Ovary (tissue), 9 donors: ENCODE results near the gene GRK3. TPM values are rescaled to one million over a fixed set of nuclear protein-coding genes. Genes with fewer than 3 reads are reported as not detected.

Experiments used
- DNase-seq, 5 donors: peaks; one replicate each; pipeline ENCODE4 v3.0.0-alpha.2; 2019 to 2020
- H3K27ac ChIP-seq, 2 donors: fragments of 200-600 bp; one replicate each; pipeline versions ENCODE4 v1.5.1 to v1.8.0; 2019 to 2022
- H3K27me3 ChIP-seq: fragments of 200-600 bp; one replicate; pipeline ENCODE4 v1.8.0; 2022
- H3K36me3 ChIP-seq: fragments of 200-600 bp; sonication (generic); one replicate; pipeline ENCODE4 v1.5.1; 2019
- H3K4me1 ChIP-seq: one replicate; pipeline ENCODE4 v1.8.1; 2013; ENCODE audit warnings: mild to moderate bottlenecking, moderate library complexity; ENCODE audit not compliant: insufficient read depth
- H3K4me3 ChIP-seq: fragments of 200-600 bp; sonication (generic); one replicate; pipeline ENCODE4 v1.5.1; 2017
- H3K9me3 ChIP-seq, 2 donors: fragments of 200-600 bp in 1 of 2; sonication (generic) in 1 of 2; one replicate each; pipeline versions ENCODE4 v1.5.1 to v1.8.1; 2013 to 2019; ENCODE audit warnings: mild to moderate bottlenecking in 1 of 2, moderate library complexity in 1 of 2
- CTCF ChIP-seq, 3 donors: fragments of 450-650 bp in 2 of 3; fragments of 200-600 bp in 1 of 3; IDR thresholded peaks; one replicate each; pipeline versions ENCODE4 v1.5.1 to v1.8.0; 2016 to 2022; ENCODE audit warnings: antibody characterized with exemption in 3 of 3, mild to moderate bottlenecking in 1 of 3
- EP300 ChIP-seq: sonication (generic); formaldehyde crosslinking; IDR thresholded peaks from one replicate; pipeline ENCODE4 v1.6.1; 2017; ENCODE audit warnings: antibody characterized with exemption
- POLR2A ChIP-seq: fragments of 450-650 bp; IDR thresholded peaks from one replicate; pipeline ENCODE4 v1.6.1; 2017; ENCODE audit warnings: antibody characterized with exemption, mild to moderate bottlenecking, moderate library complexity
- WGBS, 3 donors: extraction: QIAGEN DNeasy Blood & Tissue Kit in 1 of 3; methylation state at CpG; one replicate each; pipeline versions ENCODE4 v1.1.5 to v1.1.7; 2013 to 2017; 5-methylcytosine and 5-hydroxymethylcytosine counted together
- intact Hi-C, 4 donors: fragments of 100-400 bp; cut with DNase I; formaldehyde crosslinking; loops; one replicate each; pipeline versions ENCODE4 v1.11.0 to v1.15.1; 2022 to 2023
- polyA plus RNA-seq, 2 donors: library from polyadenylated mRNA; stranded (reverse); fragments of 200-250 nt in 1 of 2; fragments of 350-450 nt in 1 of 2; fragmentation: Illumina TruSeq in 1 of 2; extraction: RNeasy Lipid Tissue Mini Kit (QIAGEN cat#74804) in 1 of 2; gene quantifications; one replicate each; pipeline ENCODE4 v1.2.3, GENCODE V29; 2013 to 2014
- total RNA-seq, 7 donors: library from RNA; depleted of rRNA in 2 of 7; stranded (reverse); fragments of >200 nt in 2 of 7; fragmentation: NEBNext Ultra II Directional in 3 of 7; extraction: Animal tissue kit (Norgen Biotek cat#: 25700) in 3 of 7; gene quantifications; one replicate each; pipeline versions ENCODE4 v1.1.0 to v1.2.4, GENCODE V29; 2016 to 2023
- donor health status: DM: no; HTN: no; CAD: no; lungs with moderate emphysema.
- donor health status: DM: no; HTN: no; CAD: no.
- donor health status: Bipolar disorder and iron deficiency.
- donor health status: DM: yes; HTN: yes; CAD: no.
- donor health status: DM: no; HTN: no; CAD: no.
- donor health status: DM: yes; HTN: yes; CAD: no.

Gene GRK3
- total and polyA plus RNA-seq, 9 donors: 1.0 to 14.8 (median 9.4) TPM

- 75 to 90% (median 88%) methylated on average over 4 of the region's 4 CpGs for WGBS, 3 donors
- H3K4me1 ChIP-seq: no peaks in the 10 kb centered on the region
- H3K27me3 ChIP-seq: no peaks in the 10 kb centered on the region
- no peak overlapping the region for H3K4me3 ChIP-seq
- no peak for TF ChIP-seq CTCF (IDR thresholded peaks at IDR 0.05)
- TF ChIP-seq POLR2A: no peak
- no peak for TF ChIP-seq EP300
- H3K27ac ChIP-seq: no peak overlapping the region
- intact Hi-C loops: no loop called here
- no peaks in the 10 kb centered on the region for H3K9me3 ChIP-seq
- DNase-seq: no peak
- H3K36me3 ChIP-seq: no peaks in the 10 kb centered on the region
Measured at GRCh38 chr22:25626624-25626990, 62.1 kb downstream of the GRK3 start.

GRCh38 chr22:25627271-25627852 lies 62.9 kb downstream of the GRK3 start:
- WGBS, 3 donors: 47 to 50% (median 49%) methylated on average over 4 of the region's 4 CpGs
- no peaks in the 10 kb centered on the region for H3K9me3 ChIP-seq
- H3K27me3 ChIP-seq: no peaks in the 10 kb centered on the region
- no peak overlapping the region for H3K27ac ChIP-seq
- no peaks in the 10 kb centered on the region for H3K4me1 ChIP-seq
- TF ChIP-seq EP300 (no peak), POLR2A (no peak), CTCF (IDR thresholded peaks at IDR 0.05) (no peak)
- H3K36me3 ChIP-seq: no peaks in the 10 kb centered on the region
- no peak for DNase-seq
- no peak overlapping the region for H3K4me3 ChIP-seq
- intact Hi-C loops: no loop called here

GRCh38 chr22:25628494-25628893 lies 64.0 kb downstream of the GRK3 start:
- WGBS, 3 donors: 31 to 44% (median 36%) methylated on average over 3 of the region's 3 CpGs
- H3K27ac ChIP-seq: no peak overlapping the region
- no peak for TF ChIP-seq CTCF (IDR thresholded peaks at IDR 0.05)
- no peak for TF ChIP-seq EP300
- TF ChIP-seq POLR2A: no peak

GRCh38 chr22:25629613-25630012 lies 65.1 kb downstream of the GRK3 start:
- intact Hi-C loops: no loop called here
- Histone ChIP-seq H3K4me1 (no peaks in the 10 kb centered on the region), H3K9me3 (no peaks in the 10 kb centered on the region), H3K4me3 (no peak overlapping the region), H3K36me3 (no peaks in the 10 kb centered on the region), H3K27ac (no peak overlapping the region), H3K27me3 (no peaks in the 10 kb centered on the region)
- 80 to 86% (median 84%) methylated on average over 2 of the region's 2 CpGs for WGBS, 3 donors
- TF ChIP-seq POLR2A: no peak
- TF ChIP-seq EP300: no peak
- DNase-seq: no peak

More at GRCh38 chr22:25628494-25628893, 64.0 kb downstream of the GRK3 start:
- H3K4me3 ChIP-seq: no peak overlapping the region
- no peaks in the 10 kb centered on the region for H3K9me3 ChIP-seq
- no peaks in the 10 kb centered on the region for H3K27me3 ChIP-seq
- no peak for DNase-seq
- intact Hi-C loops: no loop called here
- no peaks in the 10 kb centered on the region for H3K4me1 ChIP-seq
- H3K36me3 ChIP-seq: no peaks in the 10 kb centered on the region

- H3K36me3 ChIP-seq: no peaks in the 10 kb centered on the region
- H3K4me1 ChIP-seq: no peaks in the 10 kb centered on the region
- WGBS, 3 donors: 18 to 39% (median 19%) methylated on average over 5 of the region's 5 CpGs
- intact Hi-C loops: no loop called here
- no peak overlapping the region for H3K4me3 ChIP-seq
- H3K27ac ChIP-seq: no peak overlapping the region
- no peak for TF ChIP-seq EP300
- no peak for TF ChIP-seq CTCF (IDR thresholded peaks at IDR 0.05)
- TF ChIP-seq POLR2A: no peak
- DNase-seq: no peak
- H3K9me3 ChIP-seq: no peaks in the 10 kb centered on the region
- H3K27me3 ChIP-seq: no peaks in the 10 kb centered on the region
Measured at GRCh38 chr22:25630447-25630846, 66.0 kb downstream of the GRK3 start.
